HG03354 (cell line): ENCODE results near the gene MCM10.
"Not testable (repeated sequence)": the region's sequence is repeated elsewhere in the genome, so short reads cannot be mapped to it uniquely, and the experiment has no call there.

Experiments used
- ATAC-seq: cut with Tn5 transposase; IDR thresholded peaks from one replicate; pipeline ENCODE4 v1.9.1; 2021; ENCODE audit warnings: mild to moderate bottlenecking; ENCODE audit not compliant: unreplicated experiment, poor library complexity, severe bottlenecking

Gene MCM10

GRCh38 chr10:13160934-13161856 is at the start of gene MCM10:
TSS of gene MCM10 (plus strand) at chr10:13161558. CDS start at chr10:13164203, 2,645 bp downstream.
- ATAC-seq, result peak; percentile 99

GRCh38 chr10:13113544-13113943 is 47.8 kb upstream of the MCM10 start:
- no peak for ATAC-seq

- ATAC-seq, result peak; percentile 79
Observed at GRCh38 chr10:13115832-13116803, 45.2 kb upstream of the MCM10 start.

- ATAC-seq, result no peak
Observed at GRCh38 chr10:13117841-13118783, 43.2 kb upstream of the MCM10 start.

- ATAC-seq, result no peak
Observed at GRCh38 chr10:13118784-13119410, 42.5 kb upstream of the MCM10 start.

GRCh38 chr10:13120786-13121499 is 40.4 kb upstream of the MCM10 start:
- ATAC-seq, result no peak

- no peak for ATAC-seq
Observed at GRCh38 chr10:13121500-13121854, 39.9 kb upstream of the MCM10 start.

- no peak for ATAC-seq
Observed at GRCh38 chr10:13136651-13137050, 24.7 kb upstream of the MCM10 start.

GRCh38 chr10:13139150-13139549 is 22.2 kb upstream of the MCM10 start:
- ATAC-seq, result no peak

GRCh38 chr10:13139676-13140075 is 21.7 kb upstream of the MCM10 start:
- no peak for ATAC-seq

- ATAC-seq, result no peak
Observed at GRCh38 chr10:13140627-13141190, 20.6 kb upstream of the MCM10 start.

GRCh38 chr10:13143766-13144165 is 17.6 kb upstream of the MCM10 start:
- ATAC-seq, result no peak

- ATAC-seq, result no peak
Observed at GRCh38 chr10:13144814-13145213, 16.5 kb upstream of the MCM10 start.

GRCh38 chr10:13146379-13146778 is 15.0 kb upstream of the MCM10 start:
- no peak for ATAC-seq

GRCh38 chr10:13147161-13147560 is 14.2 kb upstream of the MCM10 start:
- no peak for ATAC-seq

GRCh38 chr10:13152296-13152695 is 9.1 kb upstream of the MCM10 start:
- ATAC-seq, result no peak

GRCh38 chr10:13155860-13156259 is 5.5 kb upstream of the MCM10 start:
- not testable (repeated sequence) for ATAC-seq

GRCh38 chr10:13158401-13158800 is 3.0 kb upstream of the MCM10 start:
- no peak for ATAC-seq
